ENCODE data around the gene OPTN.

Gene OPTN

GRCh38 chr10:13184276-13184675 lies 84.3 kb downstream of the OPTN start:
- DNase-seq (ENCODE audit: low read depth in 2 of 2) = no peak

- no peak for DNase-seq (ENCODE audit: low read depth in 2 of 2)
These were observed 85.0 kb downstream of the OPTN start for GRCh38 chr10:13184730-13185514.

- DNase-seq (ENCODE audit: low read depth in 2 of 2) = no peak
These were observed 87.2 kb downstream of the OPTN start for GRCh38 chr10:13187135-13187534.
